Coronary artery (tissue), 2 donors: Measurements from ENCODE around the gene NKD1.

ENCODE experiments used
- DNase-seq: peaks from one replicate; pipeline ENCODE4 v3.0.0-alpha.2; 2017; ENCODE audit warnings: low spot score
- H3K27ac ChIP-seq, 2 donors: fragments of 200-600 bp; sonication (generic); one replicate each; pipeline ENCODE4 v1.5.1; 2016 to 2019
- H3K4me3 ChIP-seq: fragments of 200-600 bp; sonication (generic); 2 replicates; pipeline ENCODE4 v1.5.1; 2016; ENCODE audit warnings: mild to moderate bottlenecking, moderate library complexity
- CTCF ChIP-seq: fragments of 200-600 bp; sonication (generic); IDR thresholded peaks from one replicate; pipeline ENCODE4 v1.5.1; 2019; ENCODE audit warnings: antibody characterized with exemption

NKD1 gene

GRCh38 chr16:50607447-50607846, 59.3 kb downstream of the NKD1 start:
- H3K4me3 ChIP-seq = no peak overlapping the region
- no peak for DNase-seq
- no peak for TF ChIP-seq CTCF
- no peak overlapping the region for H3K27ac ChIP-seq

- H3K4me3 ChIP-seq = no peak overlapping the region
- H3K27ac ChIP-seq = no peak overlapping the region
- no peak for DNase-seq
- no peak for TF ChIP-seq CTCF
Observed at GRCh38 chr16:50607970-50608557, 59.9 kb downstream of the NKD1 start.

- no peak for TF ChIP-seq CTCF
- H3K27ac ChIP-seq = peak overlapping the region in 1 of 2 donors; percentile 10
- no peak for DNase-seq
- H3K4me3 ChIP-seq = no peak overlapping the region
Observed at GRCh38 chr16:50609049-50609448, 60.9 kb downstream of the NKD1 start.

- no peak overlapping the region for H3K4me3 ChIP-seq
- no peak for TF ChIP-seq CTCF
- DNase-seq = no peak
- peak overlapping the region in 1 of 2 donors; percentile 10 for H3K27ac ChIP-seq
Observed at GRCh38 chr16:50609471-50609870, 61.3 kb downstream of the NKD1 start.

- TF ChIP-seq CTCF = no peak
- DNase-seq = no peak
- H3K4me3 ChIP-seq = no peak overlapping the region
- H3K27ac ChIP-seq = no peak overlapping the region
Observed at GRCh38 chr16:50610331-50611262, 62.4 kb downstream of the NKD1 start.

GRCh38 chr16:50611332-50611934, 63.2 kb downstream of the NKD1 start:
- Histone ChIP-seq H3K27ac (no peak overlapping the region), H3K4me3 (no peak overlapping the region)
- no peak for DNase-seq
- TF ChIP-seq CTCF = no peak
